ENCODE measurements around the gene RUSF1. TPM values are rescaled to one million over a fixed set of nuclear protein-coding genes. Genes with fewer than 3 reads are reported as not detected.

Gene RUSF1
- total RNA-seq, 1 donor from 2014 or later: 64.6 TPM

DNA sequence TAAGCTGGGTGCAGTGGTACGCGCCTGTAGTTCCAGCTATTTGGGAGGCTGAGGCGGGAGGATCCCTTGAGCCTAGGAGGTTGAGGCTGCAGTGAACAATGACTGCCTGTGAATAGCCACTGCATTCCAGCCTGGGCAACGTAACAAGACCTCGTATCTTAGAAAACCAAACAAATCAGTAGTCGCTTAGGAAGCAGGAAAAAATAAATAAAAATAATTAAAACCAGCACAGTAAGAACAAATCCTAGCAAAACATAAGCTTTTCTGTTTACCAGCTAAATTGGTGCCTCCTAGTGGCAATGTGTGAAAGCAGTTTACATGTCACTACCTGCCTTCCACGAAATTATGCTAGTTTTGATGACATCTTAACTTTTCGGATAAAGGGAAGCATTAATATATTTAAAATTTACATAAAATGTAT, 47.6 kb downstream of the RUSF1 start:
- TF ChIP-seq, protein P1, sequence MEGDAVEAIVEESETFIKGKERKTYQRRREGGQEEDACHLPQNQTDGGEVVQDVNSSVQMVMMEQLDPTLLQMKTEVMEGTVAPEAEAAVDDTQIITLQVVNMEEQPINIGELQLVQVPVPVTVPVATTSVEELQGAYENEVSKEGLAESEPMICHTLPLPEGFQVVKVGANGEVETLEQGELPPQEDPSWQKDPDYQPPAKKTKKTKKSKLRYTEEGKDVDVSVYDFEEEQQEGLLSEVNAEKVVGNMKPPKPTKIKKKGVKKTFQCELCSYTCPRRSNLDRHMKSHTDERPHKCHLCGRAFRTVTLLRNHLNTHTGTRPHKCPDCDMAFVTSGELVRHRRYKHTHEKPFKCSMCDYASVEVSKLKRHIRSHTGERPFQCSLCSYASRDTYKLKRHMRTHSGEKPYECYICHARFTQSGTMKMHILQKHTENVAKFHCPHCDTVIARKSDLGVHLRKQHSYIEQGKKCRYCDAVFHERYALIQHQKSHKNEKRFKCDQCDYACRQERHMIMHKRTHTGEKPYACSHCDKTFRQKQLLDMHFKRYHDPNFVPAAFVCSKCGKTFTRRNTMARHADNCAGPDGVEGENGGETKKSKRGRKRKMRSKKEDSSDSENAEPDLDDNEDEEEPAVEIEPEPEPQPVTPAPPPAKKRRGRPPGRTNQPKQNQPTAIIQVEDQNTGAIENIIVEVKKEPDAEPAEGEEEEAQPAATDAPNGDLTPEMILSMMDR (IDR thresholded peaks at IDR 0.05): peak in 2 of 3 experiments; percentile 41 to 44
- no peak for TF ChIP-seq POLR2A (IDR thresholded peaks at IDR 0.05)
- TF ChIP-seq POLR2AphosphoS5 (IDR thresholded peaks at IDR 0.05; ENCODE audit: insufficient read depth in 1 of 2, low read depth in 1 of 2): no peak
- Histone ChIP-seq H3K4me1 (peaks cover 40% of the 10 kb centered on the region), H3K4me3 (peak overlapping the region; percentile 31 to 68), H3K27me3 (no peaks in the 10 kb centered on the region), H3K27ac (peak overlapping the region; percentile 94), H3K9me3 (no peaks in the 10 kb centered on the region), H3K36me3 (peaks cover 0 to 40% of the 10 kb centered on the region in 2 donors)
- DNase-seq (ENCODE audit: extremely low spot score in 2 of 2): no peak
- intact Hi-C loops (cut with DNase I): no loop called here

GRCh38 chr16:31459687-31460581, 48.3 kb downstream of the RUSF1 start:
- TF ChIP-seq POLR2AphosphoS5 (IDR thresholded peaks at IDR 0.05; ENCODE audit: insufficient read depth in 1 of 2, low read depth in 1 of 2) (peak in 1 of 2 donors; percentile 90), POLR2A (IDR thresholded peaks at IDR 0.05) (peak in 1 of 2 donors; percentile 22)
- TF ChIP-seq, protein P1 (IDR thresholded peaks at IDR 0.05): no peak
- H3K4me3 ChIP-seq: peak overlapping the region; percentile 68 to 87
- intact Hi-C loops (cut with DNase I): loop anchor here (10.0 kb wide), 1 partner anchor 415 kb away; the partner anchor contains the start of gene ZNF267
- H3K4me1 ChIP-seq: peaks cover 46% of the 10 kb centered on the region
- no peaks in the 10 kb centered on the region for H3K9me3 ChIP-seq
- H3K27ac ChIP-seq: peak overlapping the region; percentile 94
- H3K36me3 ChIP-seq: peaks cover 0 to 38% of the 10 kb centered on the region in 2 donors
- DNase-seq (ENCODE audit: extremely low spot score in 2 of 2): peak; percentile 100
- no peaks in the 10 kb centered on the region for H3K27me3 ChIP-seq

- intact Hi-C loops (cut with DNase I): loop anchor here (10.0 kb wide), 1 partner anchor 416 kb away; the partner anchor contains the start of gene ZNF267
Measured at GRCh38 chr16:31458844-31459686, 49.1 kb downstream of the RUSF1 start, which contains the start of gene ARMC5. Gene ARMC5, plus strand, starts transcription at chr16:31459501. Its CDS starts 24 bp downstream, at chr16:31459525.

DNA sequence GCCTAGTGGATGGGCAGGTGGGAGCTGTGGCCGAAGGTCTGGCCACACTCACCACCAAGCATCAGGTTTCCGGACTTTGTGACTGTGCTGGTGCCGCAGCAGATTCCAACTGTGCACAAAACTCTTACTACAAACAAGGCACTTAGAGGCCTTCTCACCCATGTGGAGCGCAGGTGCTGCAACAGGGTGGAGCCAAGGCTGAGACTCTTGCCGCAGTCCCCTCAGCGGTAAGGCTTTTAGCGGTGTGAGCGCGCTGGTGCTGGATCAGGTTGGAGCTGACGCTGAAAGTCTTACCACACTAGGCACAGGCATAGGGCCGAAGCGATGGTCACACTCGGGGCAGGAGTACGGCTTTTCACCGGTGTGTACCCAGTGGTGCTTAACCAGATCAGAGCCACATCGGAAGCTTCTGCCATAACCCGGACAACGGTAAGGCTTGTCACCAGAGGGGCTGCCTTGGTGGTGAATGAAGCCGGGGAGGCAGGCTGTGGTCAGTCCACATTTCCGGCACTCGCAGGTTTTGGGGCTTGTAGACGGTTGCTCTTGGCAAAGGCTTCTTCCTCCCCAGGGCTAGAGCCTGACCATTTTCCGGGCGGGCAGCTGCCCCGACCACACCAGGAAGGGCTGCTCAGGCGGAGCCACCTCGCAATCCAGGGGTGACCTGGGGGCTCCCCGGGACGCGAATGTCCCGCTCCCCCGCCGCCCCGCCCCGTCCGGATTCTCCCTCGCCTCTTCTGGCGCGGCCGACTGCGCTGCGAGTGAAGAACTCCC, 49.9 kb downstream of the RUSF1 start:
- H3K4me1 ChIP-seq: peaks cover 63% of the 10 kb centered on the region
- peaks cover 0 to 21% of the 10 kb centered on the region in 2 donors for H3K36me3 ChIP-seq
- H3K27ac ChIP-seq: peak overlapping the region; percentile 94
- DNase-seq (ENCODE audit: extremely low spot score in 2 of 2): no peak
- no peak for TF ChIP-seq POLR2AphosphoS5 (IDR thresholded peaks at IDR 0.05; ENCODE audit: insufficient read depth in 1 of 2, low read depth in 1 of 2)
- TF ChIP-seq, protein P1 (IDR thresholded peaks at IDR 0.05): no peak
- no peak for TF ChIP-seq POLR2A (IDR thresholded peaks at IDR 0.05)
- H3K9me3 ChIP-seq: no peaks in the 10 kb centered on the region
- intact Hi-C loops (cut with DNase I): loop anchor here (10.0 kb wide), 1 partner anchor 417 kb away; the partner anchor contains the start of gene ZNF267
- no peaks in the 10 kb centered on the region for H3K27me3 ChIP-seq
- peak overlapping the region; percentile 68 to 87 for H3K4me3 ChIP-seq

More at GRCh38 chr16:31458844-31459686, 49.1 kb downstream of the RUSF1 start, which contains the start of gene ARMC5:
- Histone ChIP-seq H3K4me1 (peaks cover 55% of the 10 kb centered on the region), H3K27ac (peak within 1 kb of the TSS; percentile 94), H3K4me3 (peak within 1 kb of the TSS; percentile 68 to 87), H3K36me3 (peaks cover 0 to 29% of the 10 kb centered on the region in 2 donors), H3K27me3 (no peaks in the 10 kb centered on the region), H3K9me3 (no peaks in the 10 kb centered on the region)
- DNase-seq (ENCODE audit: extremely low spot score in 2 of 2): peak in 1 of 2 donors; percentile 99
- TF ChIP-seq, protein P1 (IDR thresholded peaks at IDR 0.05): peak in 2 of 3 experiments; percentile 42 to 85
- TF ChIP-seq POLR2A (IDR thresholded peaks at IDR 0.05) (peak in 1 of 2 donors; percentile 57), POLR2AphosphoS5 (IDR thresholded peaks at IDR 0.05; ENCODE audit: insufficient read depth in 1 of 2, low read depth in 1 of 2) (peak; percentile 48 to 97)

Data from vagina (tissue), 2 donors.